SK-N-SH treated with all-trans-retinoic acid at 6 μM for 48 hours (cell line): ENCODE data around the gene ISX.

Source experiments
- CSDC2 ChIP-seq: fragments of 250-450 bp; sonication (Bioruptor Pico); IDR thresholded peaks from 2 replicates; pipeline ENCODE4 v1.5.0; 2020; ENCODE audit warnings: mild to moderate bottlenecking, moderate library complexity
- ISL1 ChIP-seq: fragments of 250-450 bp; sonication (Bioruptor Pico); IDR thresholded peaks from 2 replicates; pipeline ENCODE4 v2.1.2; 2022; ENCODE audit warnings: mild to moderate bottlenecking, moderate library complexity
- ZC3H10 ChIP-seq: fragments of 250-450 bp; sonication (Bioruptor Pico); IDR thresholded peaks from 2 replicates; pipeline ENCODE4 v1.5.1; 2021; ENCODE audit warnings: mild to moderate bottlenecking, moderate library complexity
- ZFP3 ChIP-seq: fragments of 250-450 bp; sonication (Bioruptor Pico); IDR thresholded peaks from 2 replicates; pipeline ENCODE4 v1.5.0; 2020; ENCODE audit warnings: mild to moderate bottlenecking, moderate library complexity
- ZFP30 ChIP-seq: fragments of 450-650 bp; formaldehyde crosslinking; IDR thresholded peaks from 2 replicates; pipeline ENCODE4 v1.5.0; 2022; ENCODE audit warnings: mild to moderate bottlenecking, moderate library complexity
- ZNF70 ChIP-seq: fragments of 450-650 bp; formaldehyde crosslinking; IDR thresholded peaks from 2 replicates; pipeline ENCODE4 v1.5.0; 2020; ENCODE audit warnings: mild to moderate bottlenecking, moderate library complexity
- ZNF8 ChIP-seq: fragments of 450-650 bp; formaldehyde crosslinking; IDR thresholded peaks from 2 replicates; pipeline ENCODE4 v1.5.0; 2020; ENCODE audit warnings: mild to moderate bottlenecking, moderate library complexity
- TF ChIP-seq, protein P1 (sequence below): fragments of 250-450 bp; sonication (Bioruptor Pico); IDR thresholded peaks from 2 replicates; pipeline ENCODE4 v1.5.1; 2021; ENCODE audit warnings: mild to moderate bottlenecking, moderate library complexity
- TF ChIP-seq, protein P2 (sequence below): fragments of 250-450 bp; sonication (Bioruptor Pico); IDR thresholded peaks from 2 replicates; pipeline ENCODE4 v1.5.0; 2020; ENCODE audit warnings: mild to moderate bottlenecking, moderate library complexity

DNA sequence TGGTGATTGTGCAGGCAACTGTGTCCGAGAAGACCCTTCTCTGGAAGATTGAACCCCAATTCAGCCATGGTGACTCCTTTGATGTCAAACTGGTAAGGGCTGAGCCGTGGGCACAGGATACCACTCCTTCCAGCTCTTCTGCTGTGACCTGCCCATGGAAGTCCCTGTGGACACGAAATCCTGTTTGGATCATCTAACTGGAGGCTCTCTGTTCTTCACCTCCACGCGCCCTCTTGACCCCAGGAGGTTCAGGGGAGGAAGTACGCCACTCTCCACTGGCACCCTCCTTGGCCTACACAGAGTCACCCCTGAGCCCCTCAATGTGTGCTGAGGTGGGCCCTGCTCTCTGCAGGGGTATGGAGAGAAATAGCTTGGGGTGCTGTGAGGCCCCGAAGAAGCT is 810 bp downstream of the ISX start:
- TF ChIP-seq, protein P1, sequence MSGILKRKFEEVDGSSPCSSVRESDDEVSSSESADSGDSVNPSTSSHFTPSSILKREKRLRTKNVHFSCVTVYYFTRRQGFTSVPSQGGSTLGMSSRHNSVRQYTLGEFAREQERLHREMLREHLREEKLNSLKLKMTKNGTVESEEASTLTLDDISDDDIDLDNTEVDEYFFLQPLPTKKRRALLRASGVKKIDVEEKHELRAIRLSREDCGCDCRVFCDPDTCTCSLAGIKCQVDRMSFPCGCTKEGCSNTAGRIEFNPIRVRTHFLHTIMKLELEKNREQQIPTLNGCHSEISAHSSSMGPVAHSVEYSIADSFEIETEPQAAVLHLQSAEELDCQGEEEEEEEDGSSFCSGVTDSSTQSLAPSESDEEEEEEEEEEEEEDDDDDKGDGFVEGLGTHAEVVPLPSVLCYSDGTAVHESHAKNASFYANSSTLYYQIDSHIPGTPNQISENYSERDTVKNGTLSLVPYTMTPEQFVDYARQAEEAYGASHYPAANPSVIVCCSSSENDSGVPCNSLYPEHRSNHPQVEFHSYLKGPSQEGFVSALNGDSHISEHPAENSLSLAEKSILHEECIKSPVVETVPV (CRISPR knock-in tag): no peak
- TF ChIP-seq CSDC2 (CRISPR knock-in tag) (no peak), ZFP30 (CRISPR knock-in tag) (no peak), ZNF70 (no peak), ISL1 (no peak), ZC3H10 (CRISPR knock-in tag) (no peak), ZFP3 (no peak), ZNF8 (CRISPR knock-in tag) (no peak)
- TF ChIP-seq, protein P2, sequence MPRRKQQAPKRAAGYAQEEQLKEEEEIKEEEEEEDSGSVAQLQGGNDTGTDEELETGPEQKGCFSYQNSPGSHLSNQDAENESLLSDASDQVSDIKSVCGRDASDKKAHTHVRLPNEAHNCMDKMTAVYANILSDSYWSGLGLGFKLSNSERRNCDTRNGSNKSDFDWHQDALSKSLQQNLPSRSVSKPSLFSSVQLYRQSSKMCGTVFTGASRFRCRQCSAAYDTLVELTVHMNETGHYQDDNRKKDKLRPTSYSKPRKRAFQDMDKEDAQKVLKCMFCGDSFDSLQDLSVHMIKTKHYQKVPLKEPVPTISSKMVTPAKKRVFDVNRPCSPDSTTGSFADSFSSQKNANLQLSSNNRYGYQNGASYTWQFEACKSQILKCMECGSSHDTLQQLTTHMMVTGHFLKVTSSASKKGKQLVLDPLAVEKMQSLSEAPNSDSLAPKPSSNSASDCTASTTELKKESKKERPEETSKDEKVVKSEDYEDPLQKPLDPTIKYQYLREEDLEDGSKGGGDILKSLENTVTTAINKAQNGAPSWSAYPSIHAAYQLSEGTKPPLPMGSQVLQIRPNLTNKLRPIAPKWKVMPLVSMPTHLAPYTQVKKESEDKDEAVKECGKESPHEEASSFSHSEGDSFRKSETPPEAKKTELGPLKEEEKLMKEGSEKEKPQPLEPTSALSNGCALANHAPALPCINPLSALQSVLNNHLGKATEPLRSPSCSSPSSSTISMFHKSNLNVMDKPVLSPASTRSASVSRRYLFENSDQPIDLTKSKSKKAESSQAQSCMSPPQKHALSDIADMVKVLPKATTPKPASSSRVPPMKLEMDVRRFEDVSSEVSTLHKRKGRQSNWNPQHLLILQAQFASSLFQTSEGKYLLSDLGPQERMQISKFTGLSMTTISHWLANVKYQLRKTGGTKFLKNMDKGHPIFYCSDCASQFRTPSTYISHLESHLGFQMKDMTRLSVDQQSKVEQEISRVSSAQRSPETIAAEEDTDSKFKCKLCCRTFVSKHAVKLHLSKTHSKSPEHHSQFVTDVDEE (CRISPR knock-in tag): no peak
